ENCODE results near the gene TNFAIP8. TPM values are rescaled to one million over a fixed set of nuclear protein-coding genes. Genes with fewer than 3 reads are reported as not detected.

Gene TNFAIP8
- total RNA-seq, 1 donor from 2014 or later, result 3.2 TPM

- no peak for DNase-seq
- TF ChIP-seq CTCF (IDR thresholded peaks at IDR 0.05; ENCODE audit: borderline replicate concordance), result no peak
- Histone ChIP-seq H3K27me3 (ENCODE audit: low read depth) (no peaks in the 10 kb centered on the region), H3K27ac (replicated peaks) (no peak overlapping the region), H3K36me3 (no peaks in the 10 kb centered on the region), H3K9me3 (replicated peaks) (no peaks in the 10 kb centered on the region), H3K4me3 (no peak overlapping the region), H3K4me1 (peaks cover 6% of the 10 kb centered on the region)
- intact Hi-C loops (cut with micrococcal nuclease), result no loop called here
Observed at GRCh38 chr5:119313197-119313596, 42.6 kb upstream of the TNFAIP8 start.

GRCh38 chr5:119313658-119314605 lies 41.9 kb upstream of the TNFAIP8 start:
- intact Hi-C loops (cut with micrococcal nuclease), result no loop called here
- no peak overlapping the region for H3K27ac ChIP-seq (replicated peaks)

GRCh38 chr5:119315516-119315949 lies 40.3 kb upstream of the TNFAIP8 start:
- H3K27ac ChIP-seq (replicated peaks), result peak overlapping the region; percentile 14
- no peaks in the 10 kb centered on the region for H3K9me3 ChIP-seq (replicated peaks)
- intact Hi-C loops (cut with micrococcal nuclease), result no loop called here
- peak; percentile 55 for TF ChIP-seq CTCF (IDR thresholded peaks at IDR 0.05; ENCODE audit: borderline replicate concordance)
- no peaks in the 10 kb centered on the region for H3K4me1 ChIP-seq
- no peaks in the 10 kb centered on the region for H3K27me3 ChIP-seq (ENCODE audit: low read depth)
- DNase-seq, result no peak
- no peaks in the 10 kb centered on the region for H3K36me3 ChIP-seq
- H3K4me3 ChIP-seq, result no peak overlapping the region

More at GRCh38 chr5:119313658-119314605, 41.9 kb upstream of the TNFAIP8 start:
- Histone ChIP-seq H3K4me1 (no peaks in the 10 kb centered on the region), H3K36me3 (no peaks in the 10 kb centered on the region), H3K4me3 (no peak overlapping the region), H3K9me3 (replicated peaks) (no peaks in the 10 kb centered on the region), H3K27me3 (ENCODE audit: low read depth) (no peaks in the 10 kb centered on the region)
- TF ChIP-seq CTCF (IDR thresholded peaks at IDR 0.05; ENCODE audit: borderline replicate concordance), result no peak
- no peak for DNase-seq

- no peak for DNase-seq
- Histone ChIP-seq H3K27me3 (ENCODE audit: low read depth) (no peaks in the 10 kb centered on the region), H3K4me1 (no peaks in the 10 kb centered on the region), H3K9me3 (replicated peaks) (no peaks in the 10 kb centered on the region), H3K4me3 (no peak overlapping the region), H3K27ac (replicated peaks) (no peak overlapping the region), H3K36me3 (no peaks in the 10 kb centered on the region)
- TF ChIP-seq CTCF (IDR thresholded peaks at IDR 0.05; ENCODE audit: borderline replicate concordance), result no peak
- intact Hi-C loops (cut with micrococcal nuclease), result no loop called here
Observed at GRCh38 chr5:119316086-119316485, 39.7 kb upstream of the TNFAIP8 start.

- Histone ChIP-seq H3K4me1 (no peaks in the 10 kb centered on the region), H3K27me3 (ENCODE audit: low read depth) (no peaks in the 10 kb centered on the region), H3K36me3 (no peaks in the 10 kb centered on the region), H3K4me3 (no peak overlapping the region), H3K9me3 (replicated peaks) (no peaks in the 10 kb centered on the region), H3K27ac (replicated peaks) (no peak overlapping the region)
- TF ChIP-seq CTCF (IDR thresholded peaks at IDR 0.05; ENCODE audit: borderline replicate concordance), result no peak
- intact Hi-C loops (cut with micrococcal nuclease), result no loop called here
- DNase-seq, result no peak
Observed at GRCh38 chr5:119316906-119317305, 38.9 kb upstream of the TNFAIP8 start.

Measured in left ventricle myocardium inferior (tissue), 1 donor.